ENCODE measurements around the gene LGMN.
"Not testable (repeated sequence)": the region's sequence is repeated elsewhere in the genome, so short reads cannot be mapped to it uniquely, and the experiment has no call there.

LGMN gene

GRCh38 chr14:92750222-92750728 lies 1.8 kb upstream of the LGMN start:
- H2AK5ac ChIP-seq (ENCODE audit: low read length); H3K27me3 ChIP-seq (ENCODE audit: insufficient read depth, low read length); H4K8ac ChIP-seq (ENCODE audit: low read depth, low read length); H3K4me3 ChIP-seq (ENCODE audit: low read depth, low read length); H4K91ac ChIP-seq (ENCODE audit: low read depth, low read length); H2BK12ac ChIP-seq (ENCODE audit: low read length); H3K23ac ChIP-seq (ENCODE audit: low read length); H4K12ac ChIP-seq (ENCODE audit: low read depth, low read length); H3K36me3 ChIP-seq (ENCODE audit: control insufficient read depth in 1 of 2, insufficient read depth in 2 of 2, low read length in 2 of 2); H2BK5ac ChIP-seq (ENCODE audit: low read depth, low read length, poor library complexity); H2AFZ ChIP-seq (ENCODE audit: insufficient read depth, low read length, poor library complexity); H3K27ac ChIP-seq (ENCODE audit: low read depth, low read length); H3K79me1 ChIP-seq (ENCODE audit: low read length); H3K9ac ChIP-seq (ENCODE audit: low read length); H3K4me2 ChIP-seq (ENCODE audit: low read length); H3K14ac ChIP-seq (ENCODE audit: low read length); H3K79me2 ChIP-seq (ENCODE audit: control insufficient read depth, insufficient read depth, low read length, poor library complexity); H2BK120ac ChIP-seq (ENCODE audit: insufficient read depth, low read length, poor library complexity); H3K18ac ChIP-seq (ENCODE audit: low read length); H3K4ac ChIP-seq (ENCODE audit: low read depth, low read length); H3K4me1 ChIP-seq (ENCODE audit: control insufficient read depth in 1 of 2, insufficient read depth in 2 of 2, low read length in 2 of 2); DNase-seq; H3K9me3 ChIP-seq (ENCODE audit: insufficient read depth, low read depth, low read length): not testable (repeated sequence)
- no CpG with 5 or more reads among the region's 10 CpGs for WGBS (ENCODE audit: extremely low coverage, insufficient coverage, insufficient read length)

- Histone ChIP-seq H4K91ac (ENCODE audit: low read depth, low read length) (peak overlapping the region; percentile 65), H3K4me1 (ENCODE audit: control insufficient read depth in 1 of 2, insufficient read depth in 2 of 2, low read length in 2 of 2) (peaks cover 0 to 9% of the 10 kb centered on the region in 2 experiments), H3K14ac (ENCODE audit: low read length) (peak overlapping the region; percentile 77), H2AK5ac (ENCODE audit: low read length) (no peak overlapping the region), H3K79me2 (ENCODE audit: control insufficient read depth, insufficient read depth, low read length, poor library complexity) (peaks cover 5% of the 10 kb centered on the region), H3K4me3 (ENCODE audit: low read depth, low read length) (peak overlapping the region; percentile 95), H3K23ac (ENCODE audit: low read length) (no peak overlapping the region), H3K36me3 (ENCODE audit: control insufficient read depth in 1 of 2, insufficient read depth in 2 of 2, low read length in 2 of 2) (peaks cover 0 to under 1% of the 10 kb centered on the region in 2 experiments), H3K27ac (ENCODE audit: low read depth, low read length) (peak overlapping the region; percentile 36), H2AFZ (ENCODE audit: insufficient read depth, low read length, poor library complexity) (peak overlapping the region; percentile 66), H3K18ac (ENCODE audit: low read length) (peak overlapping the region; percentile 95), H2BK120ac (ENCODE audit: insufficient read depth, low read length, poor library complexity) (no peak overlapping the region), H3K4ac (ENCODE audit: low read depth, low read length) (peak overlapping the region; percentile 49), H3K9me3 (ENCODE audit: insufficient read depth, low read depth, low read length) (no peaks in the 10 kb centered on the region), H2BK12ac (ENCODE audit: low read length) (peak overlapping the region; percentile 1), H3K27me3 (ENCODE audit: insufficient read depth, low read length) (no peaks in the 10 kb centered on the region), H3K9ac (ENCODE audit: low read length) (peak overlapping the region; percentile 91), H2BK5ac (ENCODE audit: low read depth, low read length, poor library complexity) (peak overlapping the region; percentile 62), H4K8ac (ENCODE audit: low read depth, low read length) (peak overlapping the region; percentile 72), H3K4me2 (ENCODE audit: low read length) (peak overlapping the region; percentile 98), H4K12ac (ENCODE audit: low read depth, low read length) (no peak overlapping the region), H3K79me1 (ENCODE audit: low read length) (peaks cover 5% of the 10 kb centered on the region)
- DNase-seq = peak; percentile 30 to 77
- WGBS (ENCODE audit: extremely low coverage, insufficient coverage, insufficient read length) = no CpG with 5 or more reads among the region's 16 CpGs
These were observed 647 bp downstream of the LGMN start for GRCh38 chr14:92747701-92748258.

DNA sequence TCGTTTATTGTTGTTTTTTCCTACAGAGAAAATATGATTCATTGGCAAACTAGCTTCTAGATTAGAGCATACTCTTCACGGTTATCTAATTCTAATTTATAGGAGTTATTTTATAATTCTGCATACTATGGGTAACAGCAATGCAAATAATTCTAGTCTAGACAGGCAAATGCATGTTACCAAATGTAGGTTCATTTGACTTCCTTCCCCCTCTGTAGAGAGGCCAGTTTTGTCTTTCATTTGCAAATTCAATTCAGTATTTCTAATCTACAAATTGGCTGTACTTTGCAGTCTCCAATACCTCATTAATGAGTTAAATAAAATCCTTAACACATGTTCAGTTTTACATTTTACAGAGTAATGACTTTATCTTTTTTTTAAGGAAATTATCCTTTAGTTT lies 4.2 kb downstream of the LGMN start:
- no peak overlapping the region for H2BK12ac ChIP-seq (ENCODE audit: low read length)
- no peak overlapping the region for H3K18ac ChIP-seq (ENCODE audit: low read length)
- H2AK5ac ChIP-seq (ENCODE audit: low read length) = no peak overlapping the region
- H4K91ac ChIP-seq (ENCODE audit: low read depth, low read length) = no peak overlapping the region
- no peak overlapping the region for H3K4me2 ChIP-seq (ENCODE audit: low read length)
- H2BK120ac ChIP-seq (ENCODE audit: insufficient read depth, low read length, poor library complexity) = no peak overlapping the region
- no CpG with 5 or more reads among the region's 2 CpGs for WGBS (ENCODE audit: extremely low coverage, insufficient coverage, insufficient read length)
- no peak overlapping the region for H3K9ac ChIP-seq (ENCODE audit: low read length)
- no peaks in the 10 kb centered on the region for H3K9me3 ChIP-seq (ENCODE audit: insufficient read depth, low read depth, low read length)
- no peak overlapping the region for H3K23ac ChIP-seq (ENCODE audit: low read length)
- peaks cover 0 to 5% of the 10 kb centered on the region in 2 experiments for H3K4me1 ChIP-seq (ENCODE audit: control insufficient read depth in 1 of 2, insufficient read depth in 2 of 2, low read length in 2 of 2)
- peaks cover 5% of the 10 kb centered on the region for H3K79me1 ChIP-seq (ENCODE audit: low read length)
- H4K12ac ChIP-seq (ENCODE audit: low read depth, low read length) = no peak overlapping the region
- H3K27ac ChIP-seq (ENCODE audit: low read depth, low read length) = no peak overlapping the region
- no peak for DNase-seq
- no peak overlapping the region for H2AFZ ChIP-seq (ENCODE audit: insufficient read depth, low read length, poor library complexity)
- H3K27me3 ChIP-seq (ENCODE audit: insufficient read depth, low read length) = no peaks in the 10 kb centered on the region
- H3K79me2 ChIP-seq (ENCODE audit: control insufficient read depth, insufficient read depth, low read length, poor library complexity) = peaks cover 5% of the 10 kb centered on the region
- no peak overlapping the region for H3K4ac ChIP-seq (ENCODE audit: low read depth, low read length)
- no peak overlapping the region for H3K4me3 ChIP-seq (ENCODE audit: low read depth, low read length)
- H4K8ac ChIP-seq (ENCODE audit: low read depth, low read length) = no peak overlapping the region
- H3K36me3 ChIP-seq (ENCODE audit: control insufficient read depth in 1 of 2, insufficient read depth in 2 of 2, low read length in 2 of 2) = peaks cover 7 to 13% of the 10 kb centered on the region in 2 experiments
- no peak overlapping the region for H3K14ac ChIP-seq (ENCODE audit: low read length)
- no peak overlapping the region for H2BK5ac ChIP-seq (ENCODE audit: low read depth, low read length, poor library complexity)

DNA sequence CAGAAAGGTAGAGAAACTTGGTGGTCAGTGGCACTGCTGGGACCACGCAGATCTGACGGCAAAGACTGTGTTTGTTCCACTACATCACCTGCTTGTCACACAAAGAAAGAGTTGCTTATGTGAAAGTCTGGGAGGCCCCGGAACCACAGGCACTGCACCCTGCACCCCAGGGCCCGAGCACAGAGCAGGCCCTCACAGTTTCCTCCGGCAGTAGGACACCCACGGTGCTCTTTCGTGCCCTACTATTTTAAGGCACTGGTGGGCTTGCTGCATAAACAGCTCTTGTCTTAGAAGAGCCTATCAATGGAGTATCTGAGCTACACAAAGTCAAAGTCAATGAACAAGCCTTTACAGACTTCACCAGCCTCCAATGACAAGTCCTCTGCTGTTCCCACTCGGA lies 8.0 kb downstream of the LGMN start:
- Histone ChIP-seq H2AFZ (ENCODE audit: insufficient read depth, low read length, poor library complexity) (no peak overlapping the region), H2BK5ac (ENCODE audit: low read depth, low read length, poor library complexity) (no peak overlapping the region), H2AK5ac (ENCODE audit: low read length) (no peak overlapping the region), H3K9me3 (ENCODE audit: insufficient read depth, low read depth, low read length) (no peaks in the 10 kb centered on the region), H4K12ac (ENCODE audit: low read depth, low read length) (no peak overlapping the region), H3K27me3 (ENCODE audit: insufficient read depth, low read length) (no peaks in the 10 kb centered on the region), H2BK12ac (ENCODE audit: low read length) (no peak overlapping the region), H3K9ac (ENCODE audit: low read length) (no peak overlapping the region), H4K8ac (ENCODE audit: low read depth, low read length) (no peak overlapping the region), H3K79me2 (ENCODE audit: control insufficient read depth, insufficient read depth, low read length, poor library complexity) (no peaks in the 10 kb centered on the region), H3K27ac (ENCODE audit: low read depth, low read length) (no peak overlapping the region), H3K4ac (ENCODE audit: low read depth, low read length) (no peak overlapping the region), H3K14ac (ENCODE audit: low read length) (no peak overlapping the region), H4K91ac (ENCODE audit: low read depth, low read length) (no peak overlapping the region), H3K18ac (ENCODE audit: low read length) (no peak overlapping the region), H2BK120ac (ENCODE audit: insufficient read depth, low read length, poor library complexity) (no peak overlapping the region), H3K36me3 (ENCODE audit: control insufficient read depth in 1 of 2, insufficient read depth in 2 of 2, low read length in 2 of 2) (peaks cover 7 to 13% of the 10 kb centered on the region in 2 experiments), H3K4me3 (ENCODE audit: low read depth, low read length) (no peak overlapping the region), H3K23ac (ENCODE audit: low read length) (no peak overlapping the region), H3K4me1 (ENCODE audit: control insufficient read depth in 1 of 2, insufficient read depth in 2 of 2, low read length in 2 of 2) (no peaks in the 10 kb centered on the region), H3K79me1 (ENCODE audit: low read length) (no peaks in the 10 kb centered on the region), H3K4me2 (ENCODE audit: low read length) (no peak overlapping the region)
- WGBS (ENCODE audit: extremely low coverage, insufficient coverage, insufficient read length) = no CpG with 5 or more reads among the region's 8 CpGs
- DNase-seq = no peak
